HEK293T (cell line): ENCODE data around the gene PIK3CD.

Experiments
- ARNT ChIP-seq: fragments of 450-650 bp; IDR thresholded peaks from 2 replicates; pipeline ENCODE4 v1.6.1; 2017; ENCODE audit warnings: mild to moderate bottlenecking
- BHLHE40 ChIP-seq: fragments of 450-650 bp; IDR thresholded peaks from 2 replicates; pipeline ENCODE4 v1.6.1; 2016; ENCODE audit warnings: mild to moderate bottlenecking, moderate library complexity, borderline replicate concordance
- FOXA1 ChIP-seq: fragments of 450-650 bp; IDR thresholded peaks from 2 replicates; pipeline ENCODE4 v1.6.1; 2016; ENCODE audit warnings: mild to moderate bottlenecking
- FOXM1 ChIP-seq: fragments of 450-650 bp; IDR thresholded peaks from 2 replicates; pipeline ENCODE4 v1.6.1; 2017; ENCODE audit warnings: mild to moderate bottlenecking, borderline replicate concordance
- HDGF ChIP-seq: fragments of 450-650 bp; IDR thresholded peaks from 2 replicates; pipeline ENCODE4 v1.6.1; 2017; ENCODE audit warnings: antibody characterized with exemption, borderline replicate concordance
- L3MBTL2 ChIP-seq: fragments of 450-650 bp; conservative IDR thresholded peaks from 2 replicates; pipeline ENCODE4 v1.6.1; 2016; ENCODE audit warnings: mild to moderate bottlenecking
- NFRKB ChIP-seq: fragments of 450-650 bp; IDR thresholded peaks from 2 replicates; pipeline ENCODE4 v1.6.1; 2016; ENCODE audit warnings: mild to moderate bottlenecking, moderate library complexity
- SP1 ChIP-seq: fragments of 450-650 bp; IDR thresholded peaks from 2 replicates; pipeline ENCODE4 v1.6.1; 2017
- SUZ12 ChIP-seq: fragments of 450-650 bp; IDR thresholded peaks from 2 replicates; pipeline ENCODE4 v1.6.1; 2016; ENCODE audit warnings: mild to moderate bottlenecking
- TARDBP ChIP-seq: fragments of 450-650 bp; IDR thresholded peaks from 2 replicates; pipeline ENCODE4 v1.6.1; 2016
- ZNF384 ChIP-seq: fragments of 450-650 bp; IDR thresholded peaks from 2 replicates; pipeline ENCODE4 v1.6.1; 2016

DNA sequence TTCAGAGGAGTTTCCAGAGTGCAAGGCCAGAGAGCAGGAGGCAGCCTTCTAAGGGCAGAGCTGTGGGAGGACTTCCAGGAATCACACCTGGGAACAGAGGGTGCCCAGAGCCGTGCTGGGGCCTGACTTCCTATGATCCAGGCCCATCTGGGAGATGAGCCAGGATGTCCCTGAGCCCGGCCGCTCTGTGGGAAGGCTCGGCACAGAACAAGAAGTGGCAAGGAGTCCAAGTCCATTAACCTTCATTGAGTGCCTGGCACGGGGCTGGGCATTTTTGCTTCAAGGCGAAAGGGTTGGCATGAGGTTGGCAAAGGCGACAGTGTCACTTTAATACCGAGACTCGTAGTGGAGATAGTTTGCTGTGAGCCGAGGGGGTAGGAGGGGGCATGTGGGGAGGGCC lies 44.6 kb upstream of the PIK3CD start:
- TF ChIP-seq TARDBP (no peak), FOXA1 (no peak), SUZ12 (no peak), NFRKB (no peak), SP1 (no peak), HDGF (no peak), FOXM1 (no peak), BHLHE40 (no peak), ZNF384 (no peak), ARNT (no peak), L3MBTL2 (no peak)
